ENCODE measurements around the gene MYRFL.

MYRFL gene

DNA sequence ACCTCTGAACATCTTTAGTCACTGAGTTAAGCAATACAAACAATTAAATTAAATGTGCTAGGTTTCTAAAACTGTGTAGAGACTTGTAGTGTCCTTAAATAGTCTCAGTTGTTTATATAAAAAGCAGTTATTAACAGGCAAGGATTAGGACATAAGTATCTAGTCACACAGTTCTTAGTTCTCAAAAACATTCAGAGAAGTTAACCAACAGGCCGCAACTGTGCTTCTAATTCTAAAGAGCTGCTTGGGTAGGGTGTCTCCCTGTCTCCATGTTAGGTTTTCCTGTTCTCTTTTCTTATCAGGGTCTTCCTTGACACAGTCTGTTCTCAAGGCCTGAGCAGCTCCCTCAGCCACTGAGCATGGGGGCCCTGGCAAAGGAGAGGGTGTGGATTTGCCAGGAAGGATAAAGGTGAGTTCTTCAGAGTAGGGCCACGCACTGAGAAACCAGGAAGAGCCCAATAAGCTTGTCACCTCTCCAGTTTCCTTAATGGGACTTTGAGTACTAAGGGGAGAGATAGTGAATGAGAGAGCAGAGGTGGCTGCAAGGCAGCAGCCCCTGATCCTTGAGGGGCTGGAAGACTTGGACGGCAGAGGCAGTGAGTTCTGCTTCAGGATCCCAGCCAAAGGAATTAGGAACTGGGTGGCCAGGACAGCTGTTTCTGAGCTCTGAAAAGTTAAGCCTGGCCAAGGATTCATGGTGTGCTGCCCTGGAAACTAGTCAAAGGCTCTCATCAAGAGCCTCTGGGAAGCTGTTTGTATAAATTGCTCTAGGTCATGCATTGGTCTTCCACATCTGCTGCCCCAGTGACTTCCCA is 177.3 kb downstream of the MYRFL start:
- no peak for DNase-seq (ENCODE audit: low spot score)
- TF ChIP-seq, protein P1, sequence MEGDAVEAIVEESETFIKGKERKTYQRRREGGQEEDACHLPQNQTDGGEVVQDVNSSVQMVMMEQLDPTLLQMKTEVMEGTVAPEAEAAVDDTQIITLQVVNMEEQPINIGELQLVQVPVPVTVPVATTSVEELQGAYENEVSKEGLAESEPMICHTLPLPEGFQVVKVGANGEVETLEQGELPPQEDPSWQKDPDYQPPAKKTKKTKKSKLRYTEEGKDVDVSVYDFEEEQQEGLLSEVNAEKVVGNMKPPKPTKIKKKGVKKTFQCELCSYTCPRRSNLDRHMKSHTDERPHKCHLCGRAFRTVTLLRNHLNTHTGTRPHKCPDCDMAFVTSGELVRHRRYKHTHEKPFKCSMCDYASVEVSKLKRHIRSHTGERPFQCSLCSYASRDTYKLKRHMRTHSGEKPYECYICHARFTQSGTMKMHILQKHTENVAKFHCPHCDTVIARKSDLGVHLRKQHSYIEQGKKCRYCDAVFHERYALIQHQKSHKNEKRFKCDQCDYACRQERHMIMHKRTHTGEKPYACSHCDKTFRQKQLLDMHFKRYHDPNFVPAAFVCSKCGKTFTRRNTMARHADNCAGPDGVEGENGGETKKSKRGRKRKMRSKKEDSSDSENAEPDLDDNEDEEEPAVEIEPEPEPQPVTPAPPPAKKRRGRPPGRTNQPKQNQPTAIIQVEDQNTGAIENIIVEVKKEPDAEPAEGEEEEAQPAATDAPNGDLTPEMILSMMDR (IDR thresholded peaks at IDR 0.05), result no peak
- Histone ChIP-seq H3K27ac (peak overlapping the region in 1 of 2 donors; percentile 59), H3K4me3 (no peak overlapping the region)

DNA sequence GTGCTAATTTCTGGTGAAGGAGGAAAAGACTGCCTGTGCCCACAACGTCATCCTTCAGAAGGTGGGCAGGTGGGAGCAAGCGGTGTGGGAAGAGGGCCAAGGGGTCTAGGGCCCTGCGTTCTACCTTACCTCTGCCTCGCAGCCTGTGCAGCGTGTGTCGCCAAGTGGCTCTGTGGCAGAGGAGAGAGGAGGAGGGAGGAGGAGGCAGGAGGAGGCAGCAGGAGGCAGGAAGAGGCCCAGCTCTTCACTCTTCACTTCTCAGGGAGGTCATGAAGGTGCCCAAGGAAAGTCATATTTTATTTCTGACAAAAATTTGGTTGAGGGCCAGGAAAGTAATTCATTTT is 177.9 kb downstream of the MYRFL start:
- peak overlapping the region in 1 of 2 donors; percentile 59 for H3K27ac ChIP-seq
- TF ChIP-seq, protein P1 (IDR thresholded peaks at IDR 0.05), result no peak
- DNase-seq (ENCODE audit: low spot score), result no peak
- H3K4me3 ChIP-seq, result no peak overlapping the region

DNA sequence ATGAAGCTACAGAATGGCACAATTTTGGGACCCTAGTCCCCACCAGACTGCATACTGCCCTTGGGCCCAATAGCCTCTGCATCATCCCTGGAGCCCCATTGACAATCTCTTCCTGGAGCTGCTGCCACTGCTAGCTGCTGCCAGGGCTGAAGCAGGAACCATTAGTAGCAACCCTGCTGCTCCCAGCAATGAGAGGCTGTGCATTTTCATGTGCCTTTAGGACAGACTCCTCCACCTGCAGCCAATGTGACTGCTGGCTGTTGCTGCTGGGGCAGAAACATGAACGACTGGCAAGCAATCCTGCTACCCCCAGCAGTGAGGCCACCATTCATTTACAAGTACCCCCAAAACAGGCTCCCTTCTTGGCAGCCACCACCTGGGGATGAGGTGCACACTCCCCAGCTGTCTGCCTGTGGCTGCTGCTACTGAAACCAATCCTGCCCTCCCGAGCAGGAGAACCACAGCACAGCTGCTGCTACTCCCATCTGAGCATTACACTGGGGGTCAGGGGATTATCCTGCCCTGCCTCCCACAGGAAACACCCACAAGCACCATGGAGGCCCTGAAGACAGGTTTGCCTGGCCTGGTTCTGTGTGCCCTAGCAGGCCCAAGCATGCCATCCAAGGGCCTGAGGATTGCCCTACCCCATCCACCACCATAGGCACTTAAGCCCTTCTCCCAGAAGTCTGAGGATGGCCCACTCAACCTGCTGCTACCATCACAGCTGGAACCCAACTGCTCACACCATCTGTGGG is 181.0 kb downstream of the MYRFL start:
- Histone ChIP-seq H3K4me3 (no peak overlapping the region), H3K27ac (no peak overlapping the region)
- no peak for DNase-seq (ENCODE audit: low spot score)
- TF ChIP-seq, protein P1 (IDR thresholded peaks at IDR 0.05), result no peak

DNA sequence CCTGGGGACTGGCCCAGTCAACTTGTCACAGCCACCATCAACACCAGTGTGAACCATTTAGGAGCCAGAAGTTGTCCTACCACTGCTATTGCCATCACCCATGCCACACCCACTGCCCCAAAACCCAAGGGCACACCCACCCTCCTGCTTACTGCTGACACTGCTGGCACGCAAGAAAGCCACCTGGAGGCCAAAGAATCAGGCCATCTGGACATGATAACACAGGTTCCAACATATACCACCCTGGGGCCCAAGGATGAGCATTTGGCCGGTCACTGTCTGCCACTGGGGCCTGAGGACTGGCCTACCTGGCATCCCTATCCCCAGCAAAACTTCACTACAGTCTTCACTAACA is 181.6 kb downstream of the MYRFL start:
- no peak for DNase-seq (ENCODE audit: low spot score)
- TF ChIP-seq, protein P1 (IDR thresholded peaks at IDR 0.05), result no peak
- no peak overlapping the region for H3K27ac ChIP-seq
- H3K4me3 ChIP-seq, result no peak overlapping the region

DNA sequence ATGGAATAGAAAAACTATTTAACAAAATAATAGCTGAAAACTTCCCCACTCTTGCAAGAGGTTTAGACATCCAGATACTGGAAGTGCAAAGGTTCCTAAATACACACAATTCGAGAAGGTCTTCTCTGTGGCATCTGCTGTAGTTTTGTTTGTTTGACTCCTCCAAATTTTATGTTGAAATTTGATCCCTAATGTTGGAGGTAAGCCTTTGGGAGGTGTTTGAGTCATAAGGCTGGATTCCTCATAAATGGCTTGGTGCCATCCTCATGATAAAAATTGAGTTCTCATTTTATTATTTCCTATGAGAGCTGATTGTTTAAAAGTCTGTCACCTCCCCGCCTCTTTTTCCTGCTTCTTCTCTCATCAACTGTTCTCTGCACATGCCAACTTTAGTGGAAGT is 182.7 kb downstream of the MYRFL start:
- TF ChIP-seq, protein P1 (IDR thresholded peaks at IDR 0.05), result no peak
- H3K4me3 ChIP-seq, result no peak overlapping the region
- no peak for DNase-seq (ENCODE audit: low spot score)
- no peak overlapping the region for H3K27ac ChIP-seq
